GM12865 (cell line): ENCODE data around the gene PAEP.
"Not testable (repeated sequence)": the region's sequence is repeated elsewhere in the genome, so short reads cannot be mapped to it uniquely, and the experiment has no call there.

ENCODE experiments used
- DNase-seq: peaks from one replicate; pipeline ENCODE4 v3.0.0; 2010; ENCODE audit warnings: low read depth
- H3K4me3 ChIP-seq: 2 replicates; pipeline ENCODE4 v1.5.1; 2011; ENCODE audit warnings: mild to moderate bottlenecking, low read depth, low read length, control low read depth
- CTCF ChIP-seq: IDR thresholded peaks from 2 replicates; pipeline ENCODE4 v1.5.1; 2011; ENCODE audit warnings: low read length, control low read depth, low read depth, inconsistent platforms; ENCODE audit not compliant: insufficient read depth; ENCODE audit errors: missing control alignments

The PAEP gene

GRCh38 chr9:135561391-135562234 lies at the start of gene PAEP:
Gene PAEP, plus strand, starts transcription at chr9:135561756.
- no peak for TF ChIP-seq CTCF

GRCh38 chr9:135512241-135512603 lies 49.3 kb upstream of the PAEP start:
- no peak for DNase-seq
- TF ChIP-seq CTCF, result no peak
- no peak overlapping the region for H3K4me3 ChIP-seq

More at GRCh38 chr9:135561391-135562234, at the start of gene PAEP:
- no peak within 1 kb of the TSS for H3K4me3 ChIP-seq
- no peak for DNase-seq

- DNase-seq, result no peak
- no peak for TF ChIP-seq CTCF
- no peak overlapping the region for H3K4me3 ChIP-seq
These were observed 48.7 kb upstream of the PAEP start for GRCh38 chr9:135512904-135513303.

DNA sequence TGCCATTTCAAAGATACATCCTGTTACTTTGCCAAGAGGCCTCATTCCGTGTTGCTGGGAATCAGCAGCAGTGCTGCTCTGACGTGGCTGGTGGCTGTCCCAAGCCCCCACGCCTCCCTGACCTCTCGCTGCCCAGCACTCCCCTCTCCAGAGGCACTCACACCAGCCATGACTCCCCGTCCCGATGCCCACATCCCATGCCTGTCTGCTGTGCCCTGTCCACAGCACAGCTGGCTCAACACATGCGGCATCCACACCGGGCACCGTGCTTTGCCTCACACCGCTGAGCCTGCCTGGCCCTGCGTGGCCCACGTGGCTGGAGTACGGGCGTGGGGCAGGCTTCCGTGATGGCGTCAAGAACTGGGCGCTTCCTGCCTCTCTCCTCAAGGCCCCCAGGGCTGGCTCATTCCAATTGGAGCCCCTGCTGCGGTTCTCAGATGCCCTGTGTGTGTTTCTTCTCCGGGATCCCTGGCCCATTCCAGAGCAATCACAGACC lies 48.2 kb upstream of the PAEP start:
- H3K4me3 ChIP-seq, result no peak overlapping the region
- no peak for TF ChIP-seq CTCF
- DNase-seq, result no peak

DNA sequence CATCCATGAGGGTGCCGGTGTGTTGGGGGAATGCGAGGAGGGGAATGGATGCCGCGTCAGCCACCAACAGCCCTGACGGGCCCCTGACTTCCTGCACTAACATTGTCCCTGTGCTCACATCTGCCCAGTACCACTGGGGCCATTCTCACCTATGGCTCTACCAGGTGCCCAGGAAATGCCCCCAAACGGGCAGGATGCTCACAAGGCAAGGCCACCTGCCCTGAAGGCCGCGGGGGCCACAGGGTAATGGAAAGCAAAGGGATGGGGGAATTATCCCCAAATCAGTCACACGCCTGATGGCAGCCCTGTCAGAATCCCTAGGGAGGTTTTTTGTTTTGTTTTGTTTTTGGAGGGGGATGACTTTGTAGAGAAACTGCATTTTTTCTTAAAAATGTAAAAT lies 47.6 kb upstream of the PAEP start:
- not testable (repeated sequence) for H3K4me3 ChIP-seq

DNA sequence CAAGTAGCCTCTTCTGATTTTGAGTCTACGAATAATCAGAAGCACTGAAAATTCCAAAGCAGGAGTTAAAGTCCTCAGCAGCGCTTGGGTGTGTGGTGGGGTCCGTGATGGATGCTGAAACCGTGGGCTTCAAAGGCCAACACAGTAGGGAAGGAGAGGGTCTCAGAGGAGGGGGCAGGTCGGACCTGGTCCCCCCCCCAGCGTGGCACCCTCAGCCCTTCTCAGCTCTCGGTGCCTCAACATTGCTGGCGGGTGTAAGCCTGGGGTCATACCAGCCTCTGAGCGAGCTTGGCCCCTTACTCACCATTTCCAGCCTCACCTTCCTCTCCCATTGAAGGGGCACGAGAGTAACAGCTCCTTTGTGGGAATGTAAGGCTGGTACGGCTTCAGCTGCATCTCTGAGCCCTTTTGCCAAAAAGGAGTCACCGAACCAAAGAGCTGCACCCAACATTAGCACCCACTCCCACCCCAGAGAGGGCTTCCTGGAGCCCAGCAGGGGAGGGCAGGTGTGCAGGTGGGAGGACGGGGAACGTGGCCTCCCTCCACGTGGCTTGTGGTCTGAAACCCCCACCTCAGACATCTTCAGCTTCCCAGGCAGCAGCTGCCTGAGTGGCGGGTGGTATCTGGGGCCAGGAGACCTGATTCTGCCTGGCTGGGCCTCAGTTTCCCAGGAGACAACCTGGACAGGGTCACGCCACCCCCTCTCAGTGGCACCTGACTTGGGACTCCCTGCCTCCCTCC lies 47.0 kb upstream of the PAEP start:
- no peak for DNase-seq
- TF ChIP-seq CTCF, result no peak
- H3K4me3 ChIP-seq, result no peak overlapping the region

More for the DNA sequence above, 47.6 kb upstream of the PAEP start:
- DNase-seq, result not testable (repeated sequence)
